DMS 273 (cell line): ENCODE results near the gene ABHD18.
"Not testable (repeated sequence)": the region's sequence is repeated elsewhere in the genome, so short reads cannot be mapped to it uniquely, and the experiment has no call there.

Experiments used
- DNase-seq: peaks from one replicate; lab custom pipeline; 2025; ENCODE audit not compliant: unreplicated experiment; lab: John Stamatoyannopoulos, UW

The ABHD18 gene

GRCh38 chr4:127988638-127989037 lies 23.4 kb downstream of the ABHD18 start:
- no peak for DNase-seq

- no peak for DNase-seq
Measured at GRCh38 chr4:127993151-127993550, 27.9 kb downstream of the ABHD18 start.

GRCh38 chr4:127995776-127996175 lies 30.6 kb downstream of the ABHD18 start:
- DNase-seq = no peak

- DNase-seq = not testable (repeated sequence)
Measured at GRCh38 chr4:127996521-127996920, 31.3 kb downstream of the ABHD18 start.

GRCh38 chr4:127997534-127998388 lies 32.6 kb downstream of the ABHD18 start:
- DNase-seq = peak; percentile 68

- no peak for DNase-seq
Measured at GRCh38 chr4:128006592-128006991, 41.4 kb downstream of the ABHD18 start.

- DNase-seq = no peak
Measured at GRCh38 chr4:128009428-128009827, 44.2 kb downstream of the ABHD18 start.

GRCh38 chr4:128025319-128025718 lies 60.1 kb downstream of the ABHD18 start:
- DNase-seq = no peak

- no peak for DNase-seq
Measured at GRCh38 chr4:128029907-128030306, 64.7 kb downstream of the ABHD18 start.

- no peak for DNase-seq
Measured at GRCh38 chr4:128031756-128032384, 66.7 kb downstream of the ABHD18 start.

GRCh38 chr4:128039568-128039967 lies 74.4 kb downstream of the ABHD18 start:
- no peak for DNase-seq

- not testable (repeated sequence) for DNase-seq
Measured at GRCh38 chr4:128047019-128047418, 81.8 kb downstream of the ABHD18 start.

- DNase-seq = not testable (repeated sequence)
Measured at GRCh38 chr4:128047514-128047913, 82.3 kb downstream of the ABHD18 start.

GRCh38 chr4:128051229-128051628 lies 86.0 kb downstream of the ABHD18 start:
- peak; percentile 22 for DNase-seq

GRCh38 chr4:128054907-128055306 lies 89.7 kb downstream of the ABHD18 start:
- DNase-seq = not testable (repeated sequence)

GRCh38 chr4:128055441-128056206 lies 90.4 kb downstream of the ABHD18 start:
- not testable (repeated sequence) for DNase-seq

- no peak for DNase-seq
Measured at GRCh38 chr4:128056396-128056795, 91.2 kb downstream of the ABHD18 start.

GRCh38 chr4:128060121-128060698 lies 95.0 kb downstream of the ABHD18 start:
- DNase-seq = peak; percentile 53

GRCh38 chr4:128060699-128061565 lies 95.7 kb downstream of the ABHD18 start, which contains the start of gene LARP1B:
LARP1B (plus strand) TSS chr4:128061312; CDS start chr4:128074952, 13,640 bp downstream.
- peak; percentile 97 for DNase-seq
